Activated T-cell treated with anti-CD3 and anti-CD28 coated beads, Interleukin-2, amount 50 U/mL, for 1 hour (primary cell): ENCODE results near the gene YJEFN3.
A peak's percentile ranks its signal among the peaks of the same experiment; 100 is the strongest.

Experiments used
- DNase-seq: peaks from one replicate; pipeline ENCODE4 v3.0.0-alpha.2; 2020

The YJEFN3 gene

GRCh38 chr19:19498255-19498991 is 30.3 kb upstream of the YJEFN3 start:
- no peak for DNase-seq

- no peak for DNase-seq
Observed at GRCh38 chr19:19499272-19499995, 29.3 kb upstream of the YJEFN3 start.

GRCh38 chr19:19500975-19501644 is 27.6 kb upstream of the YJEFN3 start:
- DNase-seq: no peak

GRCh38 chr19:19501798-19502197 is 26.9 kb upstream of the YJEFN3 start:
- DNase-seq: no peak

- DNase-seq: no peak
Observed at GRCh38 chr19:19502281-19502680, 26.4 kb upstream of the YJEFN3 start.

GRCh38 chr19:19502808-19503602 is 25.7 kb upstream of the YJEFN3 start:
- DNase-seq: no peak

- DNase-seq: no peak
Observed at GRCh38 chr19:19504754-19505668, 23.7 kb upstream of the YJEFN3 start.

- no peak for DNase-seq
Observed at GRCh38 chr19:19505669-19506326, 22.9 kb upstream of the YJEFN3 start.

GRCh38 chr19:19506592-19506991 is 22.1 kb upstream of the YJEFN3 start:
- DNase-seq: no peak

GRCh38 chr19:19507354-19507753 is 21.4 kb upstream of the YJEFN3 start:
- no peak for DNase-seq

- DNase-seq: no peak
Observed at GRCh38 chr19:19508217-19508616, 20.5 kb upstream of the YJEFN3 start.

- DNase-seq: no peak
Observed at GRCh38 chr19:19510432-19510831, 18.3 kb upstream of the YJEFN3 start.

GRCh38 chr19:19513682-19514081 is 15.0 kb upstream of the YJEFN3 start:
- DNase-seq: no peak

- no peak for DNase-seq
Observed at GRCh38 chr19:19514215-19514657, 14.5 kb upstream of the YJEFN3 start.

- DNase-seq: no peak
Observed at GRCh38 chr19:19514881-19515641, 13.7 kb upstream of the YJEFN3 start, which contains the start of gene TSSK6. Gene TSSK6 (minus strand): TSS chr19:19515548. CDS start chr19:19515427, 121 bp downstream.

- DNase-seq: peak; percentile 98
Observed at GRCh38 chr19:19515642-19516519, 12.8 kb upstream of the YJEFN3 start, which contains the start of gene NDUFA13. Gene NDUFA13 (plus strand): TSS chr19:19516225. CDS start chr19:19516239, 14 bp downstream.

GRCh38 chr19:19517235-19517619 is 11.5 kb upstream of the YJEFN3 start:
- DNase-seq: no peak

GRCh38 chr19:19520989-19521388 is 7.7 kb upstream of the YJEFN3 start:
- DNase-seq: no peak

GRCh38 chr19:19523177-19523576 is 5.5 kb upstream of the YJEFN3 start:
- no peak for DNase-seq
